GM18870 (cell line): ENCODE results near the gene TMEM14A.

Experiments
- ATAC-seq: cut with Tn5 transposase; IDR thresholded peaks from one replicate; pipeline ENCODE4 v1.9.1; 2021; ENCODE audit warnings: moderate library complexity; ENCODE audit not compliant: unreplicated experiment

The TMEM14A gene

GRCh38 chr6:52733172-52733571 lies 62.3 kb downstream of the TMEM14A start:
- no peak for ATAC-seq

- ATAC-seq: no peak
Measured at GRCh38 chr6:52734072-52734471, 63.2 kb downstream of the TMEM14A start.

GRCh38 chr6:52735071-52735470 lies 64.2 kb downstream of the TMEM14A start:
- no peak for ATAC-seq

GRCh38 chr6:52736145-52736544 lies 65.2 kb downstream of the TMEM14A start:
- no peak for ATAC-seq
